Neural cell (in vitro differentiated cells): ENCODE results near the gene ZFYVE28. TPM values are rescaled to one million over a fixed set of nuclear protein-coding genes. Genes with fewer than 3 reads are reported as not detected.
"Not testable (repeated sequence)": the region's sequence is repeated elsewhere in the genome, so short reads cannot be mapped to it uniquely, and the experiment has no call there.

Experiments
- H2AFZ ChIP-seq: fragments of 200-600, 300-800 bp; sonication (generic), shearing (Covaris generic); 2 replicates; pipeline ENCODE4 v1.6.0; 2014; ENCODE audit warnings: low read depth, mild to moderate bottlenecking, antibody characterized with exemption, low read length, moderate library complexity
- H3F3A ChIP-seq: fragments of 200-600 bp; shearing (Covaris generic); 2 replicates; pipeline ENCODE4 v1.6.1; 2016; ENCODE audit warnings: mild to moderate bottlenecking, moderate library complexity, mixed read lengths, antibody characterized with exemption, low read length; ENCODE audit not compliant: insufficient read depth, poor library complexity, severe bottlenecking
- H3K27ac ChIP-seq: fragments of 200-600, 300-800 bp; sonication (generic), shearing (Covaris generic); 2 replicates; pipeline ENCODE4 v1.5.1; 2014; ENCODE audit warnings: mild to moderate bottlenecking, low read length, moderate library complexity
- H3K27me3 ChIP-seq: fragments of 300-800, 200-600 bp; sonication (generic), shearing (Covaris generic); 2 replicates; pipeline ENCODE4 v1.6.0; 2014; ENCODE audit warnings: mild to moderate bottlenecking, low read depth, low read length, moderate library complexity; ENCODE audit not compliant: insufficient read depth
- H3K36me3 ChIP-seq: fragments of 300-800, 200-600 bp; sonication (generic), shearing (Covaris generic); 2 replicates; pipeline ENCODE4 v1.5.1; 2014; ENCODE audit warnings: mild to moderate bottlenecking, antibody characterized with exemption, low read length, moderate library complexity; ENCODE audit not compliant: insufficient read depth
- H3K4me2 ChIP-seq: fragments of 300-800, 200-600 bp; sonication (generic), shearing (Covaris generic); 2 replicates; pipeline ENCODE4 v1.6.0; 2014; ENCODE audit warnings: mild to moderate bottlenecking, low read length
- H3K4me3 ChIP-seq: fragments of 300-800, 200-600 bp; sonication (generic), shearing (Covaris generic); 2 replicates; pipeline ENCODE4 v1.5.1; 2014; ENCODE audit warnings: mild to moderate bottlenecking, low read length, moderate library complexity
- H3K79me2 ChIP-seq: fragments of 200-600 bp; shearing (Covaris generic); replicated peaks from 2 replicates; pipeline ENCODE4 v1.6.0; 2014; ENCODE audit warnings: mild to moderate bottlenecking, low read length, moderate library complexity; ENCODE audit not compliant: insufficient read depth
- H3K9ac ChIP-seq: fragments of 300-800, 200-600 bp; sonication (generic), shearing (Covaris generic); 2 replicates; pipeline ENCODE4 v1.6.1; 2016; ENCODE audit warnings: mild to moderate bottlenecking, low read length, mixed read lengths
- H3K9me2 ChIP-seq: fragments of 200-600 bp; shearing (Covaris generic); 2 replicates; pipeline ENCODE4 v1.6.1; 2016; ENCODE audit warnings: mild to moderate bottlenecking, low read length, mixed read lengths; ENCODE audit not compliant: insufficient read depth
- H3K9me3 ChIP-seq: fragments of 200-600, 300-800 bp; sonication (generic), shearing (Covaris generic); 2 replicates; pipeline ENCODE4 v1.6.1; 2016; ENCODE audit warnings: mild to moderate bottlenecking, mixed run types, low read length, moderate library complexity, mixed read lengths
- H4K20me1 ChIP-seq: fragments of 200-600 bp; shearing (Covaris generic); 2 replicates; pipeline ENCODE4 v1.6.1; 2016; ENCODE audit warnings: mild to moderate bottlenecking, mixed run types; ENCODE audit not compliant: insufficient read depth
- CTCF ChIP-seq: fragments of 450-650 bp; IDR thresholded peaks from 2 replicates; pipeline ENCODE4 v1.5.1; 2014; ENCODE audit warnings: antibody characterized with exemption, mild to moderate bottlenecking, moderate library complexity; ENCODE audit not compliant: poor library complexity, severe bottlenecking
- EP300 ChIP-seq: fragments of 450-650 bp; conservative IDR thresholded peaks from 2 replicates; pipeline ENCODE4 v1.6.1; 2014; ENCODE audit warnings: antibody characterized with exemption, mild to moderate bottlenecking, moderate library complexity; ENCODE audit not compliant: poor library complexity, severe bottlenecking
- EZH2 ChIP-seq: fragments of 200-600, 300-800 bp; shearing (Covaris generic), sonication (generic); IDR thresholded peaks from 2 replicates; pipeline ENCODE4 v1.6.1; 2014; ENCODE audit warnings: antibody characterized with exemption, low read length, borderline replicate concordance, mild to moderate bottlenecking; ENCODE audit not compliant: insufficient read depth, poor library complexity, severe bottlenecking
- MXI1 ChIP-seq: fragments of 450-650 bp; conservative IDR thresholded peaks from 2 replicates; pipeline ENCODE4 v1.6.1; 2014; ENCODE audit warnings: antibody characterized with exemption, mild to moderate bottlenecking; ENCODE audit not compliant: poor library complexity, severe bottlenecking
- POLR2AphosphoS5 ChIP-seq: IDR thresholded peaks from 2 replicates; pipeline ENCODE4 v1.6.1; 2012
- RAD21 ChIP-seq: fragments of 450-650 bp; conservative IDR thresholded peaks from 2 replicates; pipeline ENCODE4 v1.6.1; 2014; ENCODE audit warnings: antibody characterized with exemption, mild to moderate bottlenecking, moderate library complexity
- SMC3 ChIP-seq: fragments of 450-650 bp; conservative IDR thresholded peaks from 2 replicates; pipeline ENCODE4 v1.6.1; 2014; ENCODE audit warnings: antibody characterized with exemption, mild to moderate bottlenecking, moderate library complexity; ENCODE audit not compliant: poor library complexity
- TAF1 ChIP-seq: IDR thresholded peaks from 2 replicates; pipeline ENCODE4 v1.6.1; 2012; ENCODE audit warnings: low read depth
- polyA plus RNA-seq: library from polyadenylated mRNA; depleted of rRNA; stranded (reverse); fragments of >200 nt; gene quantifications from 2 replicates; pipeline ENCODE4 v1.2.3, GENCODE V29; 2014
- TF ChIP-seq, protein P1 (sequence below): IDR thresholded peaks from 2 replicates; pipeline ENCODE4 v1.6.1; 2012; ENCODE audit warnings: borderline replicate concordance

Gene ZFYVE28
- polyA plus RNA-seq, 1 donor from 2014 or later, result 2.4 TPM

GRCh38 chr4:2222838-2223237, 195.6 kb downstream of the ZFYVE28 start:
- TF ChIP-seq EZH2 (no peak), POLR2AphosphoS5 (no peak), EP300 (no peak), RAD21 (no peak), MXI1 (no peak), TAF1 (no peak), CTCF (no peak), SMC3 (no peak)
- TF ChIP-seq, protein P1, sequence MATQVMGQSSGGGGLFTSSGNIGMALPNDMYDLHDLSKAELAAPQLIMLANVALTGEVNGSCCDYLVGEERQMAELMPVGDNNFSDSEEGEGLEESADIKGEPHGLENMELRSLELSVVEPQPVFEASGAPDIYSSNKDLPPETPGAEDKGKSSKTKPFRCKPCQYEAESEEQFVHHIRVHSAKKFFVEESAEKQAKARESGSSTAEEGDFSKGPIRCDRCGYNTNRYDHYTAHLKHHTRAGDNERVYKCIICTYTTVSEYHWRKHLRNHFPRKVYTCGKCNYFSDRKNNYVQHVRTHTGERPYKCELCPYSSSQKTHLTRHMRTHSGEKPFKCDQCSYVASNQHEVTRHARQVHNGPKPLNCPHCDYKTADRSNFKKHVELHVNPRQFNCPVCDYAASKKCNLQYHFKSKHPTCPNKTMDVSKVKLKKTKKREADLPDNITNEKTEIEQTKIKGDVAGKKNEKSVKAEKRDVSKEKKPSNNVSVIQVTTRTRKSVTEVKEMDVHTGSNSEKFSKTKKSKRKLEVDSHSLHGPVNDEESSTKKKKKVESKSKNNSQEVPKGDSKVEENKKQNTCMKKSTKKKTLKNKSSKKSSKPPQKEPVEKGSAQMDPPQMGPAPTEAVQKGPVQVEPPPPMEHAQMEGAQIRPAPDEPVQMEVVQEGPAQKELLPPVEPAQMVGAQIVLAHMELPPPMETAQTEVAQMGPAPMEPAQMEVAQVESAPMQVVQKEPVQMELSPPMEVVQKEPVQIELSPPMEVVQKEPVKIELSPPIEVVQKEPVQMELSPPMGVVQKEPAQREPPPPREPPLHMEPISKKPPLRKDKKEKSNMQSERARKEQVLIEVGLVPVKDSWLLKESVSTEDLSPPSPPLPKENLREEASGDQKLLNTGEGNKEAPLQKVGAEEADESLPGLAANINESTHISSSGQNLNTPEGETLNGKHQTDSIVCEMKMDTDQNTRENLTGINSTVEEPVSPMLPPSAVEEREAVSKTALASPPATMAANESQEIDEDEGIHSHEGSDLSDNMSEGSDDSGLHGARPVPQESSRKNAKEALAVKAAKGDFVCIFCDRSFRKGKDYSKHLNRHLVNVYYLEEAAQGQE, result no peak
- H3K27me3 ChIP-seq, result no peaks in the 10 kb centered on the region
- H3K27ac ChIP-seq, result no peak overlapping the region
- H3K4me3 ChIP-seq, result no peak overlapping the region
- no peaks in the 10 kb centered on the region for H3K36me3 ChIP-seq
- H2AFZ ChIP-seq, result no peak overlapping the region
- no peaks in the 10 kb centered on the region for H3F3A ChIP-seq
- H3K9me3 ChIP-seq, result no peaks in the 10 kb centered on the region
- H3K9me2 ChIP-seq, result no peaks in the 10 kb centered on the region
- H3K79me2 ChIP-seq, result no peaks in the 10 kb centered on the region
- no peak overlapping the region for H3K4me2 ChIP-seq
- no peak overlapping the region for H3K9ac ChIP-seq
- no peaks in the 10 kb centered on the region for H4K20me1 ChIP-seq

DNA sequence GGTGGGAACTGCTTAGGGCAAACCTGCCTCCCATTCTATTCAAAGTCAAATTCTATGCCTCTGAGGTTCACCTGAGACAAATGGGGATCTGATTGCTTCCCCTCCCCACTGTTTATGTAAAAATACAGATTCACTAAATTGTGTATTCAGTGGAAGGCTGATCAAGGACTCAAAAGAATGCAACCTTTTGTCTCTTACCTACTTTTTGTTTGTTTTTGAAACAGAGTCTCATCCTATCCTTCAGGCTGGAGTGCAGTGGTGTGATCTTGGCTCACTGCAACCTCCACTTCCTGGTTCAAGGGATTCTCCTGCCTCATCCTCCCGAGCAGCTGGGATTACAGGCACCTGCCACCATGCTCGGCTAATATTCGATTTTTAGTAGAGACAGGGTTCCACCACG, 197.1 kb downstream of the ZFYVE28 start:
- H3F3A ChIP-seq, H4K20me1 ChIP-seq, H3K36me3 ChIP-seq, H3K9me2 ChIP-seq, H3K79me2 ChIP-seq, H3K9ac ChIP-seq, H3K27me3 ChIP-seq, H3K4me2 ChIP-seq, H2AFZ ChIP-seq, H3K4me3 ChIP-seq, H3K9me3 ChIP-seq, H3K27ac ChIP-seq: not testable (repeated sequence)

DNA sequence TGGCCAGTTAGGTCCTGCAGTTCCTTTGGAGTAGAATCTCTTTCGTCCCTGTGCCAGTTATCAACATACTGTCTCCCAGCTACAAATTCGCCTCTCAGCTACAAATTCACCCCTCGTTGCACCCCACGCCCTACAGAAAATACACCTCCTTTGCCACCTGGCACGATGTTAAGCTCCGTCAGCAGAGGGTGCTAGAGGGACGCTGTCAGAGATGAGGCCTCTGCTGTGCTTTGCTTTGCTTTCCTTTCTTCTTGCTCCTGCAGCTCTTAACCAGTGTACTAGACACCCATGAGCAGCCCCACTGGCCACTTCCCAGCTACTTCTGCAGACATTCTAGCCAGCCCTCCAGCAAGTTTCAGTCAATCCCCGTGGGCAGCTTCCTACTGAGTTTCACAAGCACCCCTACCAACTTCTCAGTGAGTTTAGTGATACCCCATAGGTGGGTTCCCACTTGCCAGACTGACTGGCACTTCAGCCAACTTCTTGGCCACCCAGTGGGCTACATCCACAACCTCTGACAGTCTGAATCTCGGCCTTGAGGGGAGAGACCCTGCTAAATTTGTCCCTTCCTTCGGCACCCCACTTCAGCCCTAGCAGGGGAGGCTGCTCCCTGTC, 198.3 kb downstream of the ZFYVE28 start:
- Histone ChIP-seq H2AFZ (no peak overlapping the region), H3F3A (no peaks in the 10 kb centered on the region), H3K27ac (no peak overlapping the region), H3K9ac (no peak overlapping the region), H3K4me3 (no peak overlapping the region), H3K36me3 (no peaks in the 10 kb centered on the region), H3K4me2 (no peak overlapping the region), H3K27me3 (no peaks in the 10 kb centered on the region), H3K9me3 (no peaks in the 10 kb centered on the region), H3K79me2 (no peaks in the 10 kb centered on the region), H4K20me1 (no peaks in the 10 kb centered on the region), H3K9me2 (no peaks in the 10 kb centered on the region)
- peak; percentile 88 for TF ChIP-seq RAD21
- no peak for TF ChIP-seq MXI1
- no peak for TF ChIP-seq POLR2AphosphoS5
- no peak for TF ChIP-seq EZH2
- TF ChIP-seq CTCF, result peak; percentile 87
- no peak for TF ChIP-seq EP300
- TF ChIP-seq, protein P1, result no peak
- TF ChIP-seq TAF1, result no peak
- peak; percentile 83 for TF ChIP-seq SMC3
